GM04504 (cell line): ENCODE results near the gene MED12L.
"Not testable (repeated sequence)": the region's sequence is repeated elsewhere in the genome, so short reads cannot be mapped to it uniquely, and the experiment has no call there.

Experiments
- DNase-seq: peaks from one replicate; pipeline ENCODE4 v3.0.0-alpha.2; 2012; ENCODE audit warnings: low read depth

The MED12L gene, protein sequence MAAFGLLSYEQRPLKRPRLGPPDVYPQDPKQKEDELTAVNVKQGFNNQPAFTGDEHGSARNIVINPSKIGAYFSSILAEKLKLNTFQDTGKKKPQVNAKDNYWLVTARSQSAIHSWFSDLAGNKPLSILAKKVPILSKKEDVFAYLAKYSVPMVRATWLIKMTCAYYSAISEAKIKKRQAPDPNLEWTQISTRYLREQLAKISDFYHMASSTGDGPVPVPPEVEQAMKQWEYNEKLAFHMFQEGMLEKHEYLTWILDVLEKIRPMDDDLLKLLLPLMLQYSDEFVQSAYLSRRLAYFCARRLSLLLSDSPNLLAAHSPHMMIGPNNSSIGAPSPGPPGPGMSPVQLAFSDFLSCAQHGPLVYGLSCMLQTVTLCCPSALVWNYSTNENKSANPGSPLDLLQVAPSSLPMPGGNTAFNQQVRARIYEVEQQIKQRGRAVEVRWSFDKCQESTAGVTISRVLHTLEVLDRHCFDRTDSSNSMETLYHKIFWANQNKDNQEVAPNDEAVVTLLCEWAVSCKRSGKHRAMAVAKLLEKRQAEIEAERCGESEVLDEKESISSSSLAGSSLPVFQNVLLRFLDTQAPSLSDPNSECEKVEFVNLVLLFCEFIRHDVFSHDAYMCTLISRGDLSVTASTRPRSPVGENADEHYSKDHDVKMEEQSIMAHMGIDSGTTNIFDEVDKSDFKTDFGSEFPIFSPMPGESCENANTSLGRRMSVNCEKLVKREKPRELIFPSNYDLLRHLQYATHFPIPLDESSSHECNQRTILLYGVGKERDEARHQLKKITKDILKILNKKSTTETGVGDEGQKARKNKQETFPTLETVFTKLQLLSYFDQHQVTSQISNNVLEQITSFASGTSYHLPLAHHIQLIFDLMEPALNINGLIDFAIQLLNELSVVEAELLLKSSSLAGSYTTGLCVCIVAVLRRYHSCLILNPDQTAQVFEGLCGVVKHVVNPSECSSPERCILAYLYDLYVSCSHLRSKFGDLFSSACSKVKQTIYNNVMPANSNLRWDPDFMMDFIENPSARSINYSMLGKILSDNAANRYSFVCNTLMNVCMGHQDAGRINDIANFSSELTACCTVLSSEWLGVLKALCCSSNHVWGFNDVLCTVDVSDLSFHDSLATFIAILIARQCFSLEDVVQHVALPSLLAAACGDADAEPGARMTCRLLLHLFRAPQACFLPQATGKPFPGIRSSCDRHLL (N-terminal part only)

DNA sequence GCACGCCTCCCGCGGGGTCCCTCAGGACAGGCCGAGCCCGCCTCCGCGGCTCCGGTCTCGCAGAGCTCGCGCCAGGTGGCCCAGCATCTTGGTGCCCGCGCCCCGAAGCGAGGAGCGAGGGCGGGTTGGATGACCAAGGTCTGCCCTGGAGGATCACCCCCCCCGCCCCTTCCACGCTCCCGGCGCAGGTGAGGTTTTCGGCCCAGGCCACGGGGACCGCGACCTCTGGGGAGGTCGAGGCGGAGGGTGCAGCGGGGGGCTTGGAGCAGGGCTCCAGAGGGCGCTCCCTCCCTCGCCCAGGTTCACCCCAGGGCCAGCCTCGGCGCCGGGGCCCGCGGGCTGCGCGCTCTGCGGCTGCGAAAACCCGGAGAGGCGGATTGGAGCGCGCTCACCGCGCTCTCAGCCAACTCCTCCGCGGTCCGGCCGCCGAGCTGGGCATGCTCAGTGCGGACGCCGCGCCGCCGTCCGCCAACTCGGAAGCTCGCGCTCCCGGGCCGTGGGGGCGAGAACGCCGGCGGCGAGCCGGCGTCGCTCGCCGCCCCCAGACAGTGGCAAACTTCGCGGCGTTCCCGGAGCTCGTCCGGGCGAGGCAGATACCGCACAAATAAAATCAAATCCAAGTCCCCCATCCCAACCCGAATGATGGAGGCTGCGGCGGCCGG, at the start of gene MED12L:
MED12L (plus strand) TSS at position 438 of the 662 bp plus-strand sequence. CDS start 1,263 bp downstream, outside the sequence.
- DNase-seq = no peak

DNA sequence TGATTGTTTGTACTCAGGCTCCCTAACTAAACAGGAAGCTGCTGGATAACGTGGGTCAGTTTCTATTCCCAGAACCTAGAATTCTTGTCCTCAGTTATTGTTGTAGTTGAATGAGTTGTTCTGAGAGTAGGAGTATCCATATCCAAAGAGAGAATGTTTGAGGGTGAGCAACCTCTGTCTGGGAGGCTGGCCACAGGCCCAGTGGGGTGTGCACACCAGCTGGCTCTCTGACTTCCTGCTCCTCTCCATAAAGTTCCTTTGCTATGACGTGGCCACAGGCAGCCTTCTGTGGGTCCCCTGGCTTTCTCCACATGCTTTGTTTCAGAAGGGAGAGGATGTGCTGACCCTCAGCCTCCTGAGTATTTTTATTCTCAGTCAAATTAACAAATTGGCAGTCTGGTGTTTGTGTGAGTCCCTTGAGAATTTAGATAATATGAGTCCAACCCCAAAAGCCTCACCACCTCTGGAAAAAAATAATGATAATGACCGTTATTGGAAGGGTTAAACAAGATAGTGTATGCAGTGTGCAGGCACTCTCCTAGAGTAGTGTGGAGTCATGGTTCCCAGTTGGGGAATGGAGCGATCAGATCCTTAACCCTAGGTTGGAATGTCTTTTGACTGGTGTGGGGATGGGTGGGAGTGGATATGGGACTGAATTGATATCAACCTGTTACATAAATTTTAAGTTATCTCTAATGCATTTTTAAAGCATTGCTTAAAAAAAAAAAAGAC, 47.6 kb upstream of the MED12L start:
- DNase-seq = peak; percentile 87

DNA sequence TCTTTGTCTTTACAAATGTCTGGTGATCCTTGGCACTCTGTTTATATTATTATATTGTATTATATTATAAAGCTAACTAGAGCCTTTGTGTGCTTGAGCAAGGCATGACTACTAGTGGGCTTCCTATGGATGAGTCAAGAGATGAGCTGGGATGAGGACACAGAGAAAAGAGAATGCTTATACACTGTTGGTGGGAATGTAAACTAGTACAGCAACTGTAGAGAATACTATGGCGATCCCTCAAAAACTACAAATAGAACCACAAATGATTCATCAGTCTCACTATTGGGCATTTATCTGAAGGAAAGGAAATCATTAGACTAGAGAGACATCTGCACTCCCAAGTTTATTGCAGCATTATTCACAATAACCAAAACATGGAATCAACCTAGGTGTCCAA, 40.8 kb upstream of the MED12L start:
- no peak for DNase-seq

DNA sequence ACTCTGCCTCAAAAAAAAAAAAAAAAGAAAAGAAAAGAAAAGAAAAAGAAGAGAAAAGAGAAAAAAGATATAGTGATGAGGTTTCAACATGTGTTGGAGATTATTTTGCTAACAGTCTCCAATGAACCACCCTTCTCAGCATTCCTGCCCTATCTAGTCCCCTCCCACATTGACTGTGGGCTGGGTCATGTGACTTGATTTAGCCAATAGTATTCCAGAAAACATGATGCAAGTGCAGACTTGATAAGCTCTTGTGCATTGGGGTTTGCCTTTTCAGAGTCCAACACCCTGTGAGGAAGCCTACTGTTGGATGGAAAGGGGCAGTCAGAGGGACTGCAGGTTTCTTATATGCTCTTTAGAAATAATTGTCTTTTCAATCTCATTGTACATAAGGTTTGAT, 37.8 kb upstream of the MED12L start:
- no peak for DNase-seq

DNA sequence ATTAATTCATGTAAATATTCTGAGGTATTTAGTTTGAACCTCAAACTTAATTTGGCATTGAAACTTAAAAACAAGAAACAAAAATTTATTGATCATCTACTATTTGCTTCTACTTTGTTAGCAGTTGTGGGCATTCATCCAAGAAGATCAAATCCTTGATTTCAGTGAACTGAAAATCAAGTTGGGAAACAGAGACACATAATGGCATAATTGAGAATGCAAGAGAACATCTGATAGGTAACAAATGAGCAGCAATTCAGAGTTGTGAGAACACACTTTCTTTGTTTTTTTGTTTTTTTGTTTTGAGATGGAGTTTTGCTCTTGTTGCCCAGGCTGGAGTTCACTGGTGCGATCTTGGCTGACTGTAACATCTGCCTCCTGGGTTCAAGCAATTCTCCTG, 33.9 kb upstream of the MED12L start:
- no peak for DNase-seq

DNA sequence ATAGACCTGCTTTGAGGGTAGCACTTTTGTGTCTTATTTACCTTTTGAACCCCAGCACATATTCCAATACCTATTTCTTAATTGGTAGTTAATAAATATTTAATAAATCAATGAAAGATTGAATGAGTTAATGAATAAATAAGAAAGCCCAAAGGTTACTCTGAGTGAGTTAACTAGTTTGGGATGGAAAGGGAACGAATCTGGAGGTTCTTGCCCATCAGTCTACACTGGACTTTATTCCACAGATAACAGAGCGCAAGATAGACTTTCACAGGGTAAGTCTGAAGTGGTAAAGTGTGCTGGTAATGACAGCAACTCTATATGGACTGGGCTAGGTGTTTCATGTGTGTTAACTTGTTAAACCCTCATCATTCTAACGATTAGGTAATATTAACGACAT, 33.1 kb upstream of the MED12L start:
- DNase-seq = no peak

DNA sequence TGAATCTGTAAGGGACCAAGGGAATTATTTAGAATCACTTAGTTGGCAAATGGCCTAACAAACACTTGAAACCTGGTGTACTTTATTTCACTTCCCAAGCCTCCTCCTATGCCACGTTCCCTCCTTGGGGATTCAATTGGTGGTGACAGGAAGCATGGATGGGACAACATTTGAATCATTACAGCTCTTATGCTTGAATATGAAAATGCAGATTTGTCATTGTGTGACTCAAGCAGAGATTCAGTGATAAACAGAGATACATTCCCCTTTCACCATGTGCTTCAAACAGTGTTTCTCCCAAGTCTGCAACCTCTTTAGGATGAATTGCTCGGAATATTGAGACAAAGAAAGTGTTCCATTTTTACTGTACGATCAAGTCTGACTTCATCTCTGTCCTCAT, 32.7 kb upstream of the MED12L start:
- DNase-seq = no peak

DNA sequence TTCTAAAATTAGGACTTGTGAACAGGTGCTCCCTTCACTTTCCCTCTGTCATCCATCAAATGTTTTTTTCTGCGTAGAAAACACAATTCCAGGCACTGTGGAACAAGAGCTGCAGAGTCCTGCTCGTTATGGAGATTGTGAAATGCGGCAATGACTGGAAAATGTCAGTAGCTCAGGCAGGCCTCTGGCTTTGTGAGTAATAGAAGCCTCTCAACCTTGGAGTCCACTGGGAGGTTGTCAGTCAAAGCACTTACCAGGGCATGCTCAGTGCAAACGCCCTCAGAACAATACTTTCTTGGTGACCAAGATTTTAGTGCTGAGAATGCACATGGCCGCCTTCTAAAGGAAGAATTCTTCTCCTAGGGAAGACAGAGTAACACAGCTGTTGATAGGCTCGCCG, 26.7 kb upstream of the MED12L start:
- no peak for DNase-seq

DNA sequence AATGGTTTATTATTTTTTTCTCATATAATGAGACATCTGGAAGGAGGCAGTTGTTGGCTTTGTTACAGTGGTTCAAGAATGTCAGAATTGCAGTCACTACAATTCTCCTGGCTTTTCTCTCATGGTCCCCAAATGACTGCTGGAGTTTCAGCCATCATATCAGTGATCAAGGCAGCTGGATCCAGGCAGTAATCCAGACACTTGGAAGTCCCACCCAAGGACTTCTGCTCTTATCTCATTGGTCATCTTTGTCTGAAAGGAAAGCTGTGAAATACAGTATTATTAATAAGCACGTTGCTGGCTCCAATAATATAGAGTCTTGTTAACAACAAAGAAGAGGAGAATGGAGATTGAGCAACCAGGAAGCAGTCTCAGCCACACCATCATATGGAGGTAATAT, 22.9 kb upstream of the MED12L start:
- no peak for DNase-seq

DNA sequence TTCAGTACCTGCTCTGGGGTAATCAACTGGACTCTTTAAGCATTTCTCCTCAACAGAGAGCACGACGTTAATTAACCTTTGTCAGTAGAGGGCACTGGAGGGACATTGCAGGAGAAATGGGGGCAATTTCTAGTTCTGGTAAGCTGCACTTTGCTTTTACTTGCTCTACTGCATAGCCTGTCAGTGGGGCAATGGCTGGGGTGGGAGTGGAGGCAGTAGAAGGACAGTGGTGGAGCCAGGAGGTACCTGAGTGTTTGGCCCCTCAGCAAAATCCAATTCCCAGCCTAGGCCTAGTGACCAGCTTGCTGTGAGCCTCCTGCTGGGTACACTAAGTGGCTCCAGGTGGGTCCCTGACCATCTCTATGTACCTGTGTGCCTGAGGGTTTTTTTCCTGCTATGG, 18.3 kb upstream of the MED12L start:
- no peak for DNase-seq

DNA sequence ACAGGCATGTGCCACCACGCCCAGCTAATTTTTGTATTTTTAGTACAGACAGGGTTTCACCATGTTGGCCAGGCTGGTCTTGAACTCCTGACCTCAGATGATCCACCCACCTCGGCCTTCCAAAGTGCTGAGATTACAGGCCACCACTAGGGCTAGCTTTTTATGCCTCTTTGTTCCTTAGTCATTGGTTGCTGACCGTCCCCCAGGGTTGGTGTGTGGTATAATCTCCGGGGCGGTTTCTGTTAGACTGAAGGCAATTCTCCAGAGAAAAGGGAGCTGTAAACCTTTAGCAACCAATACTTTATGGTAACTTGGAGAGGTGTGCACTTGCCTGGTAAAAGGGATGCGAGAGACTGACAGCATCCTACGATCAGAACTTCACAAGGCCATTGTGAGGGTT, 12.6 kb upstream of the MED12L start:
- DNase-seq = not testable (repeated sequence)

DNA sequence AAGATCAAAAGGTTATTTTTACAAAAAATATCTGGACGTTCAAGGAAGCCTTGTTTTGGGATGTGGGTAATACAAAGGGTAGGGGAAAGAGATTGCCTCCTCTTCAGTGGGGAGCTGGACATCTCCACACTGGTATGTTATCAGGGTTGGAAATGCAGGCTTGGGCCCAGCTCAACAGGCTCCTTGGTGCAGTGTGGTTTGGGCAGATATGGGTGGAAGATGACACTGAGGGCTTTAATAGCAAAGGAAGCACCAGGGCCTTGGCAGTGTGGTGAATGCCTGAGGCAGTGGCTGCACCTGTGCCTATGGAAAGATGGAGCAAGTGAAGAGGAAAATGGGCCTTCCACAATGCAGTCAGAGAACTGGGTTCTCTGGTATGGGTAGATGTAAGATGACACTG, 11.2 kb upstream of the MED12L start:
- no peak for DNase-seq

DNA sequence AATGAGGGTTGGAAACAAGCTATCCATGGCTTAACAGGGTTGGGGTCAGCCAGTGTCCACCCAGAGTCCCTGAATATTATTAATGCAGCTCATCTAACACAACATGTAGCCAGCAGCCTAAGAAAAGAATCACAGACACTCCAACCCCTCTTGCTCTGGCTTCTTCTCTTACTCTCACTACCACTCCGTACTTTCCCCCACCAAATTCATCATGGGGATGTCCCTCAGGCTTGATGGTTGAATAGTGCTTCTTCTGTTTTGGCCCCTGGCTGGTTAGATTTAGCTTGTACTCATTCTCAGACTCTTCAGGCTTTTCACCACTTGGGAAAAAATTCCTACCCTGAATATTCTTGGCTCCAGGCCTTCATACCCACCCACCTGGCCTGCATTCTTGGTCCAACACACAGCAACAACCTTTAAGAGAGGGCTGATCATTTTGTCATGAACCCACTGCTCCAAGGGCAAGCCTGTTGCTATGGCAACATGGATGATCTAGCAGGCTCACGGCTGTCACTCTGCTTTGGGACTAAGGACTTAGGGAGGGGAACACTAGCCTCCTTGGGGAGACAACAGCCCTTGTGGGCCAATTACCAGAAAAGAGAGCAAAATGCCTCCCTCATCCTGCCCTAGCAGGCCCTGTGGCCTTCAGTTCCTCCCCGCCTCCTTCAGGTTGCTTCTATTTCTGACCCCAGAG, 9.4 kb upstream of the MED12L start:
- no peak for DNase-seq

DNA sequence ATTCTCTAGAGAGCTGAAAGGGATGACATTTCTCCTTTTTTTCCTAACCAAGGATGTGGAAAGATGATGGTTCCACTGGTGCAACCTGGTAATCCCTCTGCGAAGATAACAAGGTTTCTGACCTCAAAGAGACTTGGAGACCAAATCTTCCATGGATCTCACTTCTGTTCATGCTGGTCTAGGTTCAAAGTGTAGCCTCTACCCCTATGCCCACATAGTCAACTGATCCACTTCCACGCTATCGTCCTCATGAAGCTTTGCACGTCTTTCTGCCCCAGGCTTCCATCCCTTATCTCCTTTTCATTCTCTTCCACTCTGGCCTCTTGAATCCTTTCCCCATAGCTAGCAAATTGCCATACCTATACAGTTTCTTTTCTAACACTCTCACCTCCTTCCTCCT, 8.8 kb upstream of the MED12L start:
- no peak for DNase-seq

DNA sequence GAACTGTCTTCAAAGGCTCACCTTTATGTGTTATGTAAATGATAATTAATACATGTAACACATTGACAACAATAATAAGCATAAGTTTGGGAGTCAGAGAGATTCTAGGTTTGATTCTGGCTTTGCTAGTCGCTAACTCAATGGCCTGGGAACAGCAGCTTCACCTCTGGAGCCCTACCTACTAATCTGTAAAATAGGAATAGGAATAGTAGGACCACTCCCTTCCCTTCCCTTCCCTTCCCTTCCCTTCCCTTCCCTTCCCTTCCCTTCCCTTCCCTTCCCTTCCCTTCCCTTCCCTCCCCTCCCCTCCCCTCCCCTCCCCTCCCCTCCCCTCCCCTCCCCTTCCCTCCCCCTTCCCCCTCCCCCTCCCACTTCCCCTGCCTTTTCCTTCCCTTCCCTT, 4.4 kb upstream of the MED12L start:
- DNase-seq = not testable (repeated sequence)

DNA sequence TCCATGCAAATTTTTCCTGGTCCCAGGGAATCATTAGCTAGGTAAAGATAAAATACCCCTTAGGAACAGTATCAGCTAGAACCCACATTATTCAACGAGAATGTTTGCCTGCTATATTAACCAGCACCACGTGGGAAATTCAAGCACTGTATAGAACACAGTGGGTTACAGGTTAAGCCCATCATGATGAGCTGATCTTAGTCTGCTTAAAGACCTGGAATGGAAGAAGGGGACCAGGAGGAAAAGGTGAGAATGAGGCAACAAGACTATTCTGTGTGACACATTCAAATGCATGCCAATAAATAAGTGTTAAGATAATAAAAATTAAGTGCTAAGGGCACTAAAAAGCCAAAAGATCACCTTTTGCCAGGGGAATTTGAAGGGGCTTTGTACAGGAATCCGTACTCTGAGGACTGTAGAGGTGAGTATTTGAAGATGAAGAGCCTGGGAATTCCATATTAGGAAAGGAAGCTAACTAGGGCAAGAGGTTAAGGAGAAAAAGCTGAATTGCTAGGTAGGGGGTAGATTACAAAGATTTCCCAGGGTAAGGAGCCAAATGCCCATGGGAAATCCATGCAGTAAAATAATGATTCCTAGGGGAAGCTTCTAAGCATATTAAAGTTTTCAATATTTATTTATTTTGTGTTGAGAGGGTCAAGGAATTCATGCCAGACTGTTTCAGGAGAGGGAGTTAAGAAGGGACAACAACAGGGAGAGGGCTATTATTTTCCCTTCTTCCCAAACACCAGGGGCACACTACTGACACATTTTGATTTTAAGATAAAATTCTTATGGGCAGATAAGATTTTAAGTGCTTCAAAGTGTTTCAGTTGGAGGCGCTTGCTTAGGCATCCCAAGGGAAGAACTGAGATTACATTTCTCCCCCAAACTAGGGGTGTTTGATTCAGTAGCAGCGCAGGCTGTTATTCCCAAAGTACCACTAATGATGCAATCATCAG, 2.3 kb upstream of the MED12L start:
- no peak for DNase-seq

DNA sequence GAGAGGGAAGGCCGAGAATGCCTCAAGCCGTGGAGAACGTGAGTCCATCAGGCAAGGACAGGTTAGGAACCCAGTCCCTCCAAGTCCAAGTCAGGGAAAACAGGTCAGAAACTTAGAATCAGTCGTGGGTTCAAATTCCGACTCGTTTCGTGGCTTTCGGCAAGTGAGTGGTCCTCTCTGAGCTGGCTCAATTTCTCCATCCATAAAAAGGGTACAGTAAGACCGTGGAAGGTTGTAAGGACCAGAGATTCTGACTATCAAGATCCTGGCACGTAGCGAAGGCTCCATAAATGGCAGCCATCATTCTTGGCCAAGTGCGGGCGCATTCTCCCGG, 604 bp upstream of the MED12L start:
- no peak for DNase-seq

DNA sequence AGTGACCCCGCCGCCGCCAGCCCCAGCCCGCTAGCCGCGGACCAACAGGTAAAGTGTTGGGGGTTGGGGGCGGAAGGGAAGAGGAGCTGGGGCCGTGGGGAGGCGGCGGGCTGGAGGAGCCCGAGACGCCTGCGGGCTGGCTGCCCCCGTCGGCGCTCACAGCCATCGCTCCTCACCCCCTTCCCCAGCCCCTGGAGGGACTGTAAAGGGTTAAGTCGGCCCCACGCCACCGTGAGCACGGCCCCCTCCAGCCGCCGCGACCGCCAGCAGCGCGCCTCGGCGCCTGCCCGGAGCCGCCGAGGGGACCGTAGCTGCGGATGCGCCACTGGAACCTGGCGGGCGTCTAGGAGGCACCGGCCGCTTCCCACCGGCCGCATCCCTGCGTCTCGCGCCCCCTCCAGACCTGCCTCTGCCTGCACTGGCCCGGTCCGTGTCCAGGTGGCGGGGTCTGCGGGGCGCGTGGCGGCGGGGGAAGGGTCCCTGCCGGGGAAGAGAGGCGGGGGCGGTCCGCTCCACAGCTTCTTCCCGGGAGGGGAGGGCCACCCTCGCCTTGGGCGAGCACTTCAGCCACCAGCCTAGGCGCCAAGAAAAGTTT, 522 bp downstream of the MED12L start:
- no peak for DNase-seq
